Endodermal cell (in vitro differentiated cells): ENCODE results near the gene HMOX2. TPM values are rescaled to one million over a fixed set of nuclear protein-coding genes. Genes with fewer than 3 reads are reported as not detected.

ENCODE experiments used
- DNase-seq: peaks from one replicate; pipeline ENCODE4 v3.0.0-alpha.2; 2017
- H3K27ac ChIP-seq: 2 replicates; pipeline ENCODE4 v1.5.1; 2013; ENCODE audit warnings: mild to moderate bottlenecking, low read depth, low read length, moderate library complexity
- H3K27me3 ChIP-seq: 2 replicates; pipeline ENCODE4 v1.6.1; 2013; ENCODE audit warnings: mild to moderate bottlenecking, low read length, moderate library complexity; ENCODE audit not compliant: insufficient read depth, control insufficient read depth, poor library complexity, severe bottlenecking
- H3K36me3 ChIP-seq: 2 replicates; pipeline ENCODE4 v1.7.0; 2013; ENCODE audit warnings: mild to moderate bottlenecking, low read length, moderate library complexity; ENCODE audit not compliant: control insufficient read depth, insufficient read depth
- H3K4me1 ChIP-seq: one replicate; pipeline ENCODE4 v1.7.0; 2013; ENCODE audit warnings: low read length; ENCODE audit not compliant: control insufficient read depth, insufficient read depth
- H3K4me3 ChIP-seq: 2 replicates; pipeline ENCODE4 v1.5.1; 2013; ENCODE audit warnings: mild to moderate bottlenecking, low read length, moderate library complexity
- H3K9ac ChIP-seq: 2 replicates; pipeline ENCODE4 v1.6.1; 2013; ENCODE audit warnings: mild to moderate bottlenecking, low read length, moderate library complexity; ENCODE audit not compliant: poor library complexity, severe bottlenecking; ENCODE audit errors: extremely low read depth
- H3K9me3 ChIP-seq: 2 replicates; pipeline ENCODE4 v1.6.1; 2013; ENCODE audit warnings: mild to moderate bottlenecking, low read length, moderate library complexity; ENCODE audit not compliant: control insufficient read depth
- H3K27ac Mint-ChIP-seq: 2 replicates; pipeline ENCODE4 v1.8.0; 2020; ENCODE audit warnings: mixed read lengths
- H3K27me3 Mint-ChIP-seq: 2 replicates; pipeline ENCODE4 v1.8.0; 2021; ENCODE audit warnings: mild to moderate bottlenecking, mixed read lengths; ENCODE audit not compliant: insufficient read depth
- H3K36me3 Mint-ChIP-seq: 2 replicates; pipeline ENCODE4 v1.8.0; 2020; ENCODE audit warnings: low read depth, mixed read lengths
- H3K4me1 Mint-ChIP-seq: 2 replicates; pipeline ENCODE4 v1.8.0; 2020; ENCODE audit warnings: mixed read lengths
- H3K4me3 Mint-ChIP-seq: 2 replicates; pipeline ENCODE4 v1.8.0; 2020; ENCODE audit warnings: mild to moderate bottlenecking, moderate library complexity, mixed read lengths
- H3K9me3 Mint-ChIP-seq: 2 replicates; pipeline ENCODE4 v1.8.0; 2020; ENCODE audit warnings: mild to moderate bottlenecking, mixed read lengths
- CTCF ChIP-seq: fragments of 200-600 bp; sonication (generic); conservative IDR thresholded peaks from 2 replicates; pipeline ENCODE4 v1.5.0; 2021; ENCODE audit warnings: antibody characterized with exemption, mild to moderate bottlenecking
- WGBS, 2 experiments: methylation state at CpG; one replicate each; pipeline versions ENCODE4 v1.1.5 to v1.1.7; 2013; ENCODE audit warnings: missing lambda C conversion rate in 2 of 2, mixed read lengths in 1 of 2; ENCODE audit not compliant: insufficient coverage in 1 of 2, insufficient read length in 1 of 2; 5-methylcytosine and 5-hydroxymethylcytosine counted together
- total RNA-seq, 2 donors: library from RNA; stranded (reverse); fragmentation: NEBNext Ultra II Directional in 1 of 2; extraction: Animal tissue kit (Norgen Biotek cat#: 25700) in 1 of 2; gene quantifications; 2 replicates in 1 of 2; 3 replicates in 1 of 2; pipeline ENCODE4 v1.2.1, GENCODE V29; 2021

HMOX2 gene
- total RNA-seq, 2 donors from 2014 or later: 26.3 to 27.7 TPM

GRCh38 chr16:4472880-4473279 is 3.3 kb upstream of the HMOX2 start:
- Histone ChIP-seq H3K4me3 (no peak overlapping the region), H3K36me3 (peaks cover 5% of the 10 kb centered on the region), H3K9ac (no peak overlapping the region), H3K4me1 (no peaks in the 10 kb centered on the region), H3K27ac (no peak overlapping the region), H3K27me3 (no peaks in the 10 kb centered on the region), H3K9me3 (peaks cover 7% of the 10 kb centered on the region)
- peak overlapping the region; percentile 68 for H3K4me3 Mint-ChIP-seq
- peaks cover 12% of the 10 kb centered on the region for H3K9me3 Mint-ChIP-seq
- H3K27me3 Mint-ChIP-seq: peaks cover 6% of the 10 kb centered on the region
- DNase-seq: no peak
- peaks cover 18% of the 10 kb centered on the region for H3K36me3 Mint-ChIP-seq
- H3K27ac Mint-ChIP-seq: no peak overlapping the region
- no peak for TF ChIP-seq CTCF
- H3K4me1 Mint-ChIP-seq: peaks cover 3% of the 10 kb centered on the region
- 56 to 72% methylated on average over 3 to 4 of the region's 4 CpGs for WGBS, 2 experiments

- Mint-ChIP-seq H3K27ac (peak within 1 kb of the TSS; percentile 86), H3K4me3 (peak within 1 kb of the TSS; percentile 68), H3K9me3 (peaks cover 12% of the 10 kb centered on the region), H3K36me3 (peaks cover 13% of the 10 kb centered on the region), H3K4me1 (peaks cover 7% of the 10 kb centered on the region), H3K27me3 (peaks cover 6% of the 10 kb centered on the region)
- Histone ChIP-seq H3K4me3 (peak within 1 kb of the TSS; percentile 92), H3K9me3 (peaks cover 7% of the 10 kb centered on the region), H3K27me3 (no peaks in the 10 kb centered on the region), H3K27ac (no peak within 1 kb of the TSS), H3K4me1 (no peaks in the 10 kb centered on the region), H3K9ac (peak within 1 kb of the TSS; percentile 66), H3K36me3 (no peaks in the 10 kb centered on the region)
- DNase-seq: peak; percentile 97
- TF ChIP-seq CTCF: peak; percentile 10
- 5 to 10% methylated on average over 34 to 60 of the region's 60 CpGs for WGBS, 2 experiments
Measured at GRCh38 chr16:4474192-4474961, 1.8 kb upstream of the HMOX2 start, which contains the start of gene NMRAL1. TSS of gene NMRAL1 (minus strand) at chr16:4474625. CDS start at chr16:4474132, 493 bp downstream.

GRCh38 chr16:4477966-4478365 is 1.8 kb downstream of the HMOX2 start:
- H3K9me3 ChIP-seq: peaks cover 7% of the 10 kb centered on the region
- Mint-ChIP-seq H3K9me3 (peaks cover 12% of the 10 kb centered on the region), H3K4me1 (peaks cover 11% of the 10 kb centered on the region), H3K27me3 (peaks cover 6% of the 10 kb centered on the region), H3K27ac (no peak overlapping the region), H3K4me3 (peak overlapping the region; percentile 67), H3K36me3 (peaks cover 8% of the 10 kb centered on the region)
- no peak overlapping the region for H3K4me3 ChIP-seq
- H3K9ac ChIP-seq: no peak overlapping the region
- H3K4me1 ChIP-seq: no peaks in the 10 kb centered on the region
- DNase-seq: peak; percentile 66
- WGBS, 2 experiments: 77 to 83% methylated on average over 1 to 2 of the region's 2 CpGs
- H3K36me3 ChIP-seq: no peaks in the 10 kb centered on the region
- H3K27ac ChIP-seq: no peak overlapping the region
- peak; percentile 62 for TF ChIP-seq CTCF
- no peaks in the 10 kb centered on the region for H3K27me3 ChIP-seq
